Measurements from ENCODE around the gene ERCC2. TPM values are rescaled to one million over a fixed set of nuclear protein-coding genes. Genes with fewer than 3 reads are reported as not detected.
"Not testable (repeated sequence)": the region's sequence is repeated elsewhere in the genome, so short reads cannot be mapped to it uniquely, and the experiment has no call there.

Gene ERCC2
- polyA plus RNA-seq, 1 donor (not counting 4 experiments of a cell fraction or from before 2014, with no cell fraction given): 27.6 TPM

DNA sequence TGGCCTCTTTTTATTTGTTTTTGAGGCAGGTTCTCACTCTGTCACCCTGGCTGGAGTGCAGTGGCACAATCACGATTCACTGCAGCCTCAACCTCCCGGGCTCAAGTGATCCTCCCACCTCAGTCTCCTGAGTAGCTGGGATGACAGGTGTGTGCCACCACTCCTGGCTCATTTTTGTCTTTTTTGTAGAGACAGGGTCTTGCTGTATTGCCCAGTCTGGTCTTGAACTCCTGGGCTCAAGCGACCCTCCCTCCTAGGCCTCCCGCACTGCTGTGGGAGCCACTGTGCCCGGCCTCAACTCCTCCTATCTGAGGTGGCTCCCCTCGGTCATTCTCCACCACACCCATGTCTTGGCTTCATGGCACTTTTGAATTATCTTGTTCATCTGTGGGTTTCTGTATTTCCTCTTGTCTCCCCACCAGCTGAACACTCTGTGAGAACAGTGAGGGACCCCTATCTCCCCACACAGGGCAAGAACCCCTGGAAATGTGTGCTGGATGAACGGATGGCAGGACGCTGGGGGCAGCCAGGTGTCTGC lies 55.6 kb downstream of the ERCC2 start:
- Histone ChIP-seq H3K4me3 (ENCODE audit: control insufficient read depth in 2 of 3, extremely low read depth in 1 of 3, insufficient read depth in 2 of 3, low read depth in 1 of 3, low read length in 3 of 3) (no peak overlapping the region), H4K20me1 (ENCODE audit: control insufficient read depth, extremely low read depth, insufficient read depth, low read length) (no peaks in the 10 kb centered on the region), H2AFZ (ENCODE audit: control insufficient read depth, low read length) (no peak overlapping the region), H3K4me1 (ENCODE audit: control insufficient read depth, extremely low read depth, insufficient read depth, low read length) (no peaks in the 10 kb centered on the region), H3K27me3 (ENCODE audit: control insufficient read depth, extremely low read depth, insufficient read depth, low read length) (peaks cover 17% of the 10 kb centered on the region), H3K4me2 (ENCODE audit: control insufficient read depth, extremely low read depth, insufficient read depth, low read depth, low read length) (no peak overlapping the region), H3K9me1 (ENCODE audit: control insufficient read depth, extremely low read depth, insufficient read depth, low read length) (no peaks in the 10 kb centered on the region), H3K9ac (ENCODE audit: control insufficient read depth, extremely low read depth, insufficient read depth, low read length) (no peak overlapping the region), H3K79me2 (ENCODE audit: control insufficient read depth, insufficient read depth, low read length) (no peaks in the 10 kb centered on the region), H3K36me3 (ENCODE audit: control insufficient read depth in 2 of 2, extremely low read depth in 1 of 2, insufficient read depth in 2 of 2, low read length in 2 of 2) (no peaks in the 10 kb centered on the region), H3K27ac (ENCODE audit: control insufficient read depth, insufficient read depth, low read length) (no peak overlapping the region), H3K9me3 (ENCODE audit: control insufficient read depth, low read depth, low read length) (no peaks in the 10 kb centered on the region)
- dilution Hi-C loops (cut with MboI; ENCODE audit: extremely low pct_ligation_motif_present, low sequenced_read_pairs): no loop called here
- no peak for FAIRE-seq
- TF ChIP-seq CTCF (optimal IDR thresholded peaks at IDR 0.05 in 1 of 3, IDR thresholded peaks at IDR 0.05 in 1 of 3, conservative IDR thresholded peaks at IDR 0.05 in 1 of 3; ENCODE audit: extremely low read depth in 1 of 3, insufficient read depth in 2 of 3, low read length in 3 of 3): no peak
- TF ChIP-seq EZH2 (IDR thresholded peaks at IDR 0.05; ENCODE audit: low read length): no peak
- no peak for DNase-seq (ENCODE audit: low read depth, low spot score)

- FAIRE-seq; H3K4me1 ChIP-seq (ENCODE audit: control insufficient read depth, extremely low read depth, insufficient read depth, low read length); H3K27ac ChIP-seq (ENCODE audit: control insufficient read depth, insufficient read depth, low read length); H3K4me2 ChIP-seq (ENCODE audit: control insufficient read depth, extremely low read depth, insufficient read depth, low read depth, low read length); H2AFZ ChIP-seq (ENCODE audit: control insufficient read depth, low read length); H3K9me3 ChIP-seq (ENCODE audit: control insufficient read depth, low read depth, low read length); dilution Hi-C loops (cut with MboI; ENCODE audit: extremely low pct_ligation_motif_present, low sequenced_read_pairs); DNase-seq (ENCODE audit: low read depth, low spot score); H3K9ac ChIP-seq (ENCODE audit: control insufficient read depth, extremely low read depth, insufficient read depth, low read length); H3K36me3 ChIP-seq (ENCODE audit: control insufficient read depth in 2 of 2, extremely low read depth in 1 of 2, insufficient read depth in 2 of 2, low read length in 2 of 2); H3K9me1 ChIP-seq (ENCODE audit: control insufficient read depth, extremely low read depth, insufficient read depth, low read length); H3K4me3 ChIP-seq (ENCODE audit: control insufficient read depth in 2 of 3, extremely low read depth in 1 of 3, insufficient read depth in 2 of 3, low read depth in 1 of 3, low read length in 3 of 3); H3K79me2 ChIP-seq (ENCODE audit: control insufficient read depth, insufficient read depth, low read length); H4K20me1 ChIP-seq (ENCODE audit: control insufficient read depth, extremely low read depth, insufficient read depth, low read length): not testable (repeated sequence)
- peaks cover 17% of the 10 kb centered on the region for H3K27me3 ChIP-seq (ENCODE audit: control insufficient read depth, extremely low read depth, insufficient read depth, low read length)
These were observed 58.1 kb downstream of the ERCC2 start for GRCh38 chr19:45312285-45312684.

DNA sequence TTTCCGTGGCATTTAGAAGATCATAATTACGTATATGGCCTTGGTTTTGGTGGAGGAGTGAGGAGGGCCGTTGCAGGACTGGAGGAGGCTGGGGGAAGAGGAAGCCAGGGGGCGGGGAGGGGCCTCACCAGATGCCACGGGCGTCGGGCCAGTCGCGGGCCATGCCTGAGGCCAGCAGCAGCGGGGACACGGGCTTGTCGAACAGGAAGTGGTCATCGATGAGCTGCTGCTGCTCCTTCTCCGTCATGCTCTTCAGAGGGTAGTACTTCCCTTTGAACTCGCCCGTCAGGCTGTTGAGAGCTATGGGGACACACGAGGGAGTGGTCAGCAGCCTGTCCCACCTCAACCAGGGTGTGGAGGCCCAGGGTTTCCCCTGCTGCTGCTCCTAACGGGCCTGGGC lies 58.8 kb downstream of the ERCC2 start:
- DNase-seq (ENCODE audit: low read depth, low spot score) (no peak), FAIRE-seq (no peak)
- Histone ChIP-seq H3K9me3 (ENCODE audit: control insufficient read depth, low read depth, low read length) (no peaks in the 10 kb centered on the region), H3K9me1 (ENCODE audit: control insufficient read depth, extremely low read depth, insufficient read depth, low read length) (no peaks in the 10 kb centered on the region), H3K36me3 (ENCODE audit: control insufficient read depth in 2 of 2, extremely low read depth in 1 of 2, insufficient read depth in 2 of 2, low read length in 2 of 2) (no peaks in the 10 kb centered on the region), H3K4me3 (ENCODE audit: control insufficient read depth in 2 of 3, extremely low read depth in 1 of 3, insufficient read depth in 2 of 3, low read depth in 1 of 3, low read length in 3 of 3) (no peak overlapping the region), H3K79me2 (ENCODE audit: control insufficient read depth, insufficient read depth, low read length) (no peaks in the 10 kb centered on the region), H3K27ac (ENCODE audit: control insufficient read depth, insufficient read depth, low read length) (no peak overlapping the region), H3K4me1 (ENCODE audit: control insufficient read depth, extremely low read depth, insufficient read depth, low read length) (no peaks in the 10 kb centered on the region), H3K27me3 (ENCODE audit: control insufficient read depth, extremely low read depth, insufficient read depth, low read length) (peaks cover 17% of the 10 kb centered on the region), H2AFZ (ENCODE audit: control insufficient read depth, low read length) (no peak overlapping the region), H3K4me2 (ENCODE audit: control insufficient read depth, extremely low read depth, insufficient read depth, low read depth, low read length) (no peak overlapping the region), H4K20me1 (ENCODE audit: control insufficient read depth, extremely low read depth, insufficient read depth, low read length) (no peaks in the 10 kb centered on the region), H3K9ac (ENCODE audit: control insufficient read depth, extremely low read depth, insufficient read depth, low read length) (no peak overlapping the region)
- dilution Hi-C loops (cut with MboI; ENCODE audit: extremely low pct_ligation_motif_present, low sequenced_read_pairs): no loop called here
- TF ChIP-seq EZH2 (IDR thresholded peaks at IDR 0.05; ENCODE audit: low read length): no peak
- no peak for TF ChIP-seq CTCF (optimal IDR thresholded peaks at IDR 0.05 in 1 of 3, IDR thresholded peaks at IDR 0.05 in 1 of 3, conservative IDR thresholded peaks at IDR 0.05 in 1 of 3; ENCODE audit: extremely low read depth in 1 of 3, insufficient read depth in 2 of 3, low read length in 3 of 3)

GRCh38 chr19:45309322-45309721 lies 61.1 kb downstream of the ERCC2 start:
- H3K9me3 ChIP-seq (ENCODE audit: control insufficient read depth, low read depth, low read length); DNase-seq (ENCODE audit: low read depth, low spot score); H3K36me3 ChIP-seq (ENCODE audit: control insufficient read depth in 2 of 2, extremely low read depth in 1 of 2, insufficient read depth in 2 of 2, low read length in 2 of 2); H3K27me3 ChIP-seq (ENCODE audit: control insufficient read depth, extremely low read depth, insufficient read depth, low read length); H3K9ac ChIP-seq (ENCODE audit: control insufficient read depth, extremely low read depth, insufficient read depth, low read length); dilution Hi-C loops (cut with MboI; ENCODE audit: extremely low pct_ligation_motif_present, low sequenced_read_pairs); H3K9me1 ChIP-seq (ENCODE audit: control insufficient read depth, extremely low read depth, insufficient read depth, low read length); H3K4me2 ChIP-seq (ENCODE audit: control insufficient read depth, extremely low read depth, insufficient read depth, low read depth, low read length); H3K4me3 ChIP-seq (ENCODE audit: control insufficient read depth in 2 of 3, extremely low read depth in 1 of 3, insufficient read depth in 2 of 3, low read depth in 1 of 3, low read length in 3 of 3); FAIRE-seq; H3K27ac ChIP-seq (ENCODE audit: control insufficient read depth, insufficient read depth, low read length); H2AFZ ChIP-seq (ENCODE audit: control insufficient read depth, low read length); H3K79me2 ChIP-seq (ENCODE audit: control insufficient read depth, insufficient read depth, low read length); H4K20me1 ChIP-seq (ENCODE audit: control insufficient read depth, extremely low read depth, insufficient read depth, low read length): not testable (repeated sequence)
- H3K4me1 ChIP-seq (ENCODE audit: control insufficient read depth, extremely low read depth, insufficient read depth, low read length): peaks cover 12% of the 10 kb centered on the region

All from keratinocyte (primary cell).